Upper lobe of left lung (tissue), 6 donors: Measurements from ENCODE around the gene MPZL1. TPM values are rescaled to one million over a fixed set of nuclear protein-coding genes. Genes with fewer than 3 reads are reported as not detected.

Experiments
- ATAC-seq, 2 donors: fragments of 200-7000 bp; cut with Tn5 transposase; one replicate each; pipeline ENCODE4 v1.9.1; 2022; ENCODE audit warnings: mild to moderate bottlenecking in 2 of 2, moderate library complexity in 2 of 2; ENCODE audit not compliant: low FRiP score in 2 of 2
- DNase-seq, 2 donors: peaks; one replicate each; pipeline ENCODE4 v3.0.0-alpha.2; 2019 to 2020
- H3K27ac ChIP-seq, 4 donors: fragments of 200-600 bp; sonication (generic); one replicate each; pipeline ENCODE4 v1.5.1; 2016 to 2019
- H3K27me3 ChIP-seq, 4 donors: fragments of 200-600 bp; sonication (generic); one replicate each; pipeline ENCODE4 v1.5.1; 2017 to 2019
- H3K36me3 ChIP-seq, 4 donors: fragments of 200-600 bp; sonication (generic); one replicate each; pipeline ENCODE4 v1.5.1; 2016 to 2019
- H3K4me1 ChIP-seq, 4 donors: fragments of 200-600 bp; sonication (generic); one replicate each; pipeline ENCODE4 v1.5.1; 2018 to 2019
- H3K4me3 ChIP-seq, 4 donors: fragments of 200-600 bp; sonication (generic); one replicate each; pipeline ENCODE4 v1.5.1; 2017 to 2019; ENCODE audit warnings: mild to moderate bottlenecking in 2 of 4, moderate library complexity in 1 of 4
- H3K9me3 ChIP-seq, 4 donors: fragments of 200-600 bp; sonication (generic); one replicate each; pipeline ENCODE4 v1.5.1; 2018 to 2019
- EP300 ChIP-seq, 4 donors: sonication (generic); formaldehyde crosslinking; IDR thresholded peaks; one replicate each; pipeline ENCODE4 v1.5.1; 2017; ENCODE audit warnings: antibody characterized with exemption in 4 of 4, control low read depth in 2 of 4
- POLR2A ChIP-seq, 4 donors: fragments of 450-650 bp; IDR thresholded peaks; one replicate each; pipeline ENCODE4 v1.5.1; 2016 to 2017; ENCODE audit warnings: antibody characterized with exemption in 4 of 4, mild to moderate bottlenecking in 2 of 4
- POLR2AphosphoS5 ChIP-seq, 2 donors: sonication (generic); formaldehyde crosslinking; IDR thresholded peaks; one replicate each; pipeline ENCODE4 v1.5.1; 2017; ENCODE audit warnings: antibody characterized with exemption in 2 of 2
- WGBS, 2 donors: methylation state at CpG; one replicate each; pipeline ENCODE4 v1.1.5; 2017 to 2018; 5-methylcytosine and 5-hydroxymethylcytosine counted together
- total RNA-seq, 6 donors: library from RNA; depleted of rRNA in 4 of 6; stranded (reverse); fragments of >200 nt in 4 of 6; gene quantifications; one replicate each; pipeline versions ENCODE4 v1.1.0 to v1.2.1, GENCODE V29; 2016 to 2021
- TF ChIP-seq, protein P1 (sequence below), 6 experiments: fragments of 450-650 bp in 4 of 6; fragments of 200-600 bp in 2 of 6; sonication (generic) in 2 of 6; IDR thresholded peaks; one replicate each; pipeline ENCODE4 v1.5.1; 2016 to 2019; ENCODE audit warnings: antibody characterized with exemption in 6 of 6
- donor health status: DM: no; HTN: no; CAD: no; lungs with moderate emphysema.
- donor health status: DM: no; HTN: yes; CAD: no; lungs with severe emphysema.

MPZL1 gene
- total RNA-seq, 6 donors from 2014 or later = 28.3 to 80.6 (median 65.4) TPM

- H3K4me3 ChIP-seq = no peak overlapping the region
- H3K27ac ChIP-seq = no peak overlapping the region
- no peaks in the 10 kb centered on the region for H3K9me3 ChIP-seq
- 100% methylated on average over 1 of the region's 1 CpG for WGBS, 2 donors
- ATAC-seq = no peak
- TF ChIP-seq EP300 (IDR thresholded peaks at IDR 0.05) = no peak
- no peak for TF ChIP-seq POLR2AphosphoS5 (IDR thresholded peaks at IDR 0.05)
- no peaks in the 10 kb centered on the region for H3K27me3 ChIP-seq
- H3K4me1 ChIP-seq = peaks cover 20 to 25% (median 23%) of the 10 kb centered on the region in 4 donors
- H3K36me3 ChIP-seq = peaks cover 0 to 14% (median 11%) of the 10 kb centered on the region in 4 donors
- DNase-seq = no peak
Measured at GRCh38 chr1:167794043-167794442, 72.3 kb downstream of the MPZL1 start.

DNA sequence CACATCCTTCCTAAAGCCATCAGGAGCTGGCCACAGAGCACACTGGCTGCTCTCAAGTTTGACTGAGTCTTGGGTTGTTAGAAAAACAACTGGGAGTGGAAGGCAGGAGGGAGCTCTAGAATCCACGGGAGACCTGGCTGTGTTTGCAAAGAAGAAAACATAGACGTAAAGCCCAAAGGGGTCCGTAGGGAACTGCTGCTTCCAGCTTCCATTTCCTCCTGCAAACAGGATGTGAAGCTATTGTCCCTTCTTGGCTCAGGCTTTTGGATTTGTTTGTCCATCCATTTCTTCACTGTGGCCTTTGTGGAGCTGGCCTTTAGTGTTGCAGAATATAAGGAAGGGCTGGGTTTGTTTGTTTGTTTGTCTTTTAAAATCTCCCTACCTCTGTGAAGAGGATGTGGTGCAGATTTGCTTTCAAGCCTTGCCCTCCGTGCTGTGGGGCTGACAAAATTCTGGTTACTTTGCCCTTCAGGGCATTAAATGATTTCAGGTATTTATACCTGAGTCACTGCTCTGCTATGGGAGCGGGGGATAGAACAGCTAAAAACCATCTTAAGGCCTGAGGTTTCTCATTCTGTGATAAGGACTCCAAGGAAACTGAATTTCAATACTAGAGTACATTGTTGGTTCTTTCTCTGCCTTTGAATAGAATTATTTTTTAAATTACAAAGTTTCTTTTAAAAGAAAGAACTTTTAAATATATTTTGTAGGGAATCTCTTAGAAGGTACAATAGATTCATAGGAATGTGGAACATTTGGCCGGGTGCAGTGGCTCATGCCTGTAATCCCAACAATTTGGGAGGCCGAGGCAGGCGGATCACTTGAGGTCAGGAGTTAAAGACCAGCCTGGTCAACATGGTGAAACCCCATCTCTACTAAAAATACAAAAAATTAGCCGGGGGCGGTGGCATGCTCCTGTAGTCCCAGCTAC is 74.3 kb downstream of the MPZL1 start:
- ATAC-seq = no peak
- 74 to 76% methylated on average over 10 of the region's 10 CpGs for WGBS, 2 donors
- H3K27me3 ChIP-seq = no peaks in the 10 kb centered on the region

DNA sequence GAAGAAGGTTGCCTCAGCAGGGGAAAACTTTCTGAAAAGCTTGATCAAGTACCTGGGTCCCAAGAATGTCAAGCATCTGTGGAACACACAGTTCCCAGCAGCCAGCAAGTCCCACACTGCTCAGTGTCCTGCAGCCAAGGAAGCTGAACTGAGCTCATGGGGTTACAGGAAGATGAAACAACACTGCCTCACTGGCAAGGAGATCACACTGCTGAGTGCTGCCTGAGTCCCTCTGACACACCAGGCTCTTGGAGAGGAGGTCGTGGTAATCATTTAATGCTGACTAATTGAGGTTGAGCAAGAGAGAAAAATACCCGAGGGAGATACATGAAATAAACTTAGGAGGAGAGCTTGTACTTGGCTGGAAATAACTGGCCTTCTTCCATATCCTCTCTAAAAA is 75.2 kb downstream of the MPZL1 start:
- 0% methylated on average over 2 of the region's 2 CpGs for WGBS, 2 donors
- ATAC-seq (peak; percentile 95 to 98), DNase-seq (peak in 1 of 2 donors; percentile 92)
- Histone ChIP-seq H3K27ac (peak overlapping the region; percentile 73 to 82 (median 73)), H3K36me3 (no peaks in the 10 kb centered on the region), H3K4me1 (peaks cover 20 to 25% (median 23%) of the 10 kb centered on the region in 4 donors), H3K27me3 (no peaks in the 10 kb centered on the region), H3K9me3 (no peaks in the 10 kb centered on the region), H3K4me3 (no peak overlapping the region)
- TF ChIP-seq POLR2AphosphoS5 (IDR thresholded peaks at IDR 0.05) (peak; percentile 77 to 90), EP300 (IDR thresholded peaks at IDR 0.05) (peak in 2 of 4 donors; percentile 37 to 85), POLR2A (IDR thresholded peaks at IDR 0.05) (no peak)
- TF ChIP-seq, protein P1, sequence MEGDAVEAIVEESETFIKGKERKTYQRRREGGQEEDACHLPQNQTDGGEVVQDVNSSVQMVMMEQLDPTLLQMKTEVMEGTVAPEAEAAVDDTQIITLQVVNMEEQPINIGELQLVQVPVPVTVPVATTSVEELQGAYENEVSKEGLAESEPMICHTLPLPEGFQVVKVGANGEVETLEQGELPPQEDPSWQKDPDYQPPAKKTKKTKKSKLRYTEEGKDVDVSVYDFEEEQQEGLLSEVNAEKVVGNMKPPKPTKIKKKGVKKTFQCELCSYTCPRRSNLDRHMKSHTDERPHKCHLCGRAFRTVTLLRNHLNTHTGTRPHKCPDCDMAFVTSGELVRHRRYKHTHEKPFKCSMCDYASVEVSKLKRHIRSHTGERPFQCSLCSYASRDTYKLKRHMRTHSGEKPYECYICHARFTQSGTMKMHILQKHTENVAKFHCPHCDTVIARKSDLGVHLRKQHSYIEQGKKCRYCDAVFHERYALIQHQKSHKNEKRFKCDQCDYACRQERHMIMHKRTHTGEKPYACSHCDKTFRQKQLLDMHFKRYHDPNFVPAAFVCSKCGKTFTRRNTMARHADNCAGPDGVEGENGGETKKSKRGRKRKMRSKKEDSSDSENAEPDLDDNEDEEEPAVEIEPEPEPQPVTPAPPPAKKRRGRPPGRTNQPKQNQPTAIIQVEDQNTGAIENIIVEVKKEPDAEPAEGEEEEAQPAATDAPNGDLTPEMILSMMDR (IDR thresholded peaks at IDR 0.05) = no peak

More for the DNA sequence above, 74.3 kb downstream of the MPZL1 start:
- no peak overlapping the region for H3K4me3 ChIP-seq
- DNase-seq = no peak
- H3K27ac ChIP-seq = peak overlapping the region; percentile 73 to 82 (median 73)
- H3K9me3 ChIP-seq = no peaks in the 10 kb centered on the region
- TF ChIP-seq POLR2A (IDR thresholded peaks at IDR 0.05) (no peak), EP300 (IDR thresholded peaks at IDR 0.05) (no peak), POLR2AphosphoS5 (IDR thresholded peaks at IDR 0.05) (no peak)
- TF ChIP-seq, protein P1 (IDR thresholded peaks at IDR 0.05) = no peak
- peaks cover 20 to 25% (median 23%) of the 10 kb centered on the region in 4 donors for H3K4me1 ChIP-seq
- H3K36me3 ChIP-seq = no peaks in the 10 kb centered on the region

DNA sequence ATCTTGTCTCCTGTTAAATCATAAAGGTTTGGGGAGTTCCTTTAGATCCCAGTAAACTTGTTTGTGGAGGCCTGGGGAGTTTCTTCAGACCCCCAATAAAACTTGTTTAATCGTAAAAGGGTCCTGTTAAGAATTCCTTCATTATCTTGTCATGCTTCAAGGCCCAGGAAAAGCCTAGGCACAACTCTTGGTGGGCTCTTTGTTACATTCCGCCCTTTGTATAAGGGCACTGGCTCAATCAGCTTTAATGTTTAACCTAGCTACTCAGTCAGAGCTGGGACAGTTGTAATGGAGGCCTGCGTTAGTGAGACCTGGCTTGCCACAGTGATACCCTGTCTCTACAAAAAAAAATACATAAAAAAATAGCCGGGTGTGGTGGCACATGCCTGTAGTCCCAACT is 77.2 kb downstream of the MPZL1 start:
- no peak overlapping the region for H3K27ac ChIP-seq
- TF ChIP-seq EP300 (IDR thresholded peaks at IDR 0.05) (no peak), POLR2A (IDR thresholded peaks at IDR 0.05) (no peak), POLR2AphosphoS5 (IDR thresholded peaks at IDR 0.05) (no peak)
- TF ChIP-seq, protein P1 (IDR thresholded peaks at IDR 0.05) = no peak
- no peaks in the 10 kb centered on the region for H3K27me3 ChIP-seq
- peaks cover 25 to 34% (median 32%) of the 10 kb centered on the region in 4 donors for H3K4me1 ChIP-seq
- no peak overlapping the region for H3K4me3 ChIP-seq
- WGBS, 2 donors = 90 to 91% methylated on average over 4 of the region's 4 CpGs
- ATAC-seq = no peak
- DNase-seq = no peak
- no peaks in the 10 kb centered on the region for H3K36me3 ChIP-seq
- no peaks in the 10 kb centered on the region for H3K9me3 ChIP-seq

DNA sequence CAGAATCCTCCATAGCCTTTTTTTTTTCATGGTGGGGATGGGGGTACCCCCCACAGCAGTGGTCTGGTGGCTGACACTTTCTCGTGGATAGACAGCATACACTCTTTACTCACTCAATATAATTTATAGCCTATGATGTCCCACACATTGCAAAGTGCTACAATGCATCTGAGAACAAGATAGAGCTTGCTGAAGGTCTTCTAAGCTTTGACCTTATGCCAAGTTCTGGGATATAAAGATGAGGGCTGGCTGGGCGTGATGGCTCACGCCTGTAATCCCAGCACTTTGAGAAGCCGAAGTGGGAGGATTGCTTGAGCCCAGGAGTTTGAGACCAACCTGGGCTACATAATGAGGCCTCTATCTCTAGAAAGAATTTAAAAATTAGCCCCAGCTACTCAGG is 78.0 kb downstream of the MPZL1 start:
- Histone ChIP-seq H3K4me3 (no peak overlapping the region), H3K36me3 (no peaks in the 10 kb centered on the region), H3K27ac (no peak overlapping the region), H3K4me1 (peaks cover 31 to 36% (median 32%) of the 10 kb centered on the region in 4 donors), H3K27me3 (no peaks in the 10 kb centered on the region), H3K9me3 (no peaks in the 10 kb centered on the region)
- ATAC-seq (no peak), DNase-seq (no peak)
- 43 to 81% methylated on average over 4 of the region's 4 CpGs for WGBS, 2 donors
- TF ChIP-seq POLR2AphosphoS5 (IDR thresholded peaks at IDR 0.05) = no peak
- TF ChIP-seq, protein P1 (IDR thresholded peaks at IDR 0.05) = no peak
